Measurements from ENCODE around the gene CDH13.

CDH13 gene

GRCh38 chr16:82628088-82628423 is 1.3 kb downstream of the CDH13 start:
- DNase-seq (ENCODE audit: low read depth in 2 of 2): no peak

DNA sequence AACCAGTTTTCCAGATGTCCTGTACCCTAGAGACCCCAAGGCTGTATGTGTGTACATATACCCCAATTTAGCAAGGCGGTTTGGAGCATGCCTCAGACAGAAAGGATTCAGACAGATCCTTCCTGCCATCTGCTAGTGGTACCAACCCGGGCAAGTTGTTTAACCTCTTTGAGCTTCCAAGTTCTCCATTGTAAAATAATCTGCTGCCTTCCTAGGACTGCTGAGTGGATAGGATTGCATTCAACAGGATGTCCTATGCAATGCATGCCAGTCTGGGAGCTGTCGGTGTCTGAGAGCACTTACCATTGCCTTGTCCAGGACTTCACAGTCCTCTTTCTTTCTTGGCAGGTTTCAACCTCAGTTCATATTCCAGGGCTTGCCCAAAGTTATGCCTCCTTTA is 1.9 kb downstream of the CDH13 start:
- no peak for DNase-seq (ENCODE audit: low read depth in 2 of 2)

DNA sequence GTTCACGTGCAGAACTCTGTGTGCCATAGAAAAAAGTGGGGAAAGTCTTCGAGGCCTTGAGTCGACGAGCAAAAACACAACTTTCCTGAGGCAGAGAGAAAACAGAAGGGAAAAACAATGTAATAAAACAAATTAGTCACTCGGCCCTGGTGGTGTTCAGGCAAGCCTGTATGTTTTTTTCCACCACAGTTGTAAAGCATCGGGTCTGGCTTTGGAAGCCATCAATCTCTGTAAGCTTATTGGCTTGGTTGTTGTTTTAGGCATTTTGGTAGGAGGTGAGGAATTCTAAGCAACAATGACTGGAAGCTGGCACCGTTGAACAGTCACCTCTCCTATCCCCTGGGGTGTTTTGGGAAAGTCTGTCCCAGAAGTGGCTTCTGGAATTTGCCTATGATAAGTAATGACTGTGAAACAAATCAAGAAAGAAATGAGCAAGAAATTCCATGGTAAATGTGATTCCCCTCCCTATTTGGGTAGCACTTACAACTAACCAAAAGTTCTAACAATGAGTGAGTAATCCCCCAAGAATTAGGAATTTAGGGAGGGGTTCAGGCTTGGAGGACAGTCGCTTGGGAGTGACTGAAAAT is 2.8 kb downstream of the CDH13 start:
- DNase-seq (ENCODE audit: low read depth in 2 of 2): no peak

DNA sequence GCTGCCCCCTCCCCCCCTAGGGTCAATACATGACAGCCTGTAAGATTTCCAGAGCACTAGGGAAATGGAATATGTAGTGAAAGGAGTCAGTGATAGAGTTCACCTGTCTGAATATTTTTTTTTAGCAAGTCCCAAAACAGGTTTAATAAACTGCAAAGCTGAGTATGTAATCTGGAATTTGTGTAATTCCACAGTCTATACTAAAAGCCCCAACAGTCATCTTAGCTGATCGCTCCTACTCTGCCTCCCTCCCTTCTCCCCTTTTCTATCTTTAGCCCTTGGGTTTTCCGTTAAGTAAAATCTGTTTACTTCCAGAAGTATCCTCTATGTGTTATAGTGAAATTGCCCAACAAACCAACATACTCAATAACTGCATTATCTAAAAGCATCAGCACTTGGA is 3.5 kb downstream of the CDH13 start:
- no peak for DNase-seq (ENCODE audit: low read depth in 2 of 2)

DNA sequence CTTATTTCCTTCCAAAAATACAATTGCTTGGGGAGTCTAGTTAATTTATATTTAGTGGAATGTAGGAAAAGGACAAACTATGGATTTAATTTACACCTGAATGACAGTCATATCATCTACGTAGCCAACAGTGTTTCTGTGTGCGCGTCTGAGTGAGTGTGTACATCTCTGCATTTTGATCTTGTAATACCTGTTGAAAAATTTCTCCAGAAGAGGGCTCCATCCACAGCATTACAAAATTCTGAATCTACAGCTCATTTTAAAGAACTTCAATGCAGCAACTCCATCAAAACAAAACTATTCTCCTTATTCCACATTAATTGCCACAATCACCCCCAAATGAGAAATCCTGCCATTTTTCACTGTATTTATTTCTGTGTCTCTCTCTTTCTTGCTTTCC is 3.9 kb downstream of the CDH13 start:
- no peak for DNase-seq (ENCODE audit: low read depth in 2 of 2)

- no peak for DNase-seq (ENCODE audit: low read depth in 2 of 2)
Observed at GRCh38 chr16:82631701-82632685, 5.2 kb downstream of the CDH13 start.

DNA sequence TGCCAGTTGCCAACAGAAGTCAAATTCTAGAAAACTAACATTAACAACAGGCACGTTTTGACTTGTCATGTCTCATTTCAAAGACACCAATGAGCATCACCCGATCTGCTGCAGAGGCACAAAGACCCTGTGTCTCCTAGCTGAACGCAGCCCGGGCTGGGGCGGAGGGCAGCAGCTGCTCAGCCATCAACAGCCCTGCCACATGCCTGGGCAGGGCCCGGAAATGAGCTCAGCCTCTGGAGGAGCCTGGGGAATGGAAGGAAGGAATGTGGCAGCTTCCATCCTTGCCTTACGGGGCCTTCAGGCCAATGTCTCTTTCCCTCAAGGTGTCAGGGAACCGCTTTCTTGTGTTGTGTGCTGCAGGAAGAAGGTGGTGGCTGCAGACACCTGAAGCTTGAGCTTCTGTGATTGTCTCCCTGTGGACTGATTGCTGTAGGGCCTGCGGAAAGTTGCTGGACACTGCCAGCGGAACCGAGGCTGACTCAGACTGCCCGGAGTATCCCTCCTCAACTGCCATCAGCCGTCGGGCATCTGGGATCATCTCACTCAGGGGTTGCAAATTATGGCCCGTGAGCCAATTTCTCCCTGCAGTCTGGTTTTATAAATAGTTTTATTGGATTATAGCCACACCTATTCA is 7.3 kb downstream of the CDH13 start:
- DNase-seq (ENCODE audit: low read depth in 2 of 2): no peak

DNA sequence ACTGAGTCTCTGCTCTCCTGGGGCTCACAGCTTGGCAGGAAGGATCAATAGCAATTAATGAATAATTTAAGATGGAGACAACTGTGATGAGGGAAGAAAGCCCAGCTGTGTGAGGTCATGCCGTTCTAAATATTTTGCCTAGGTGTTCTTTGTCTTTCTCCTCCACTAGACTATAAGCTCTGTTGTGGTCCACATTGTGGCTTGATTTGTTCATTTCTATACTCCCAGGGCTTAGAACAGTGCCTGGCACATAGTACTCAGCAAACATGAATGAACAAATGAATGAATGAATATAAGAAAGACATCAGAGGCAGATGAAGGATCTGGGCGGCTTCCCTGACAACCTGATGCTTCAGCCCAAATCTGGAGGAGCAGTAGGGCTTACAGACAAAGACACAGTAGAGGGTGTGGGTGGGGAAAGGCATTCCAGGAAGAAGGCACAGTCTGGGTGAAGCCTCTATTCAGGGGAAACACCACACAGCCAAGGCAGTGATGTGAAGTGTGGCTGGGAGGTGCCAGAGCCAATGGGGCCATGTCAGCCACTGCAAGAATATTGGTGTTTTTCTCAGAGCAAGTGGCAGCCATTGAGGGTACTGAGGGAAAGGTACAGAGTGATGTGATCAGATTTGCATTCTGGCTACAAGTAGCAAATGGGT is 8.3 kb downstream of the CDH13 start:
- DNase-seq (ENCODE audit: low read depth in 2 of 2): no peak

DNA sequence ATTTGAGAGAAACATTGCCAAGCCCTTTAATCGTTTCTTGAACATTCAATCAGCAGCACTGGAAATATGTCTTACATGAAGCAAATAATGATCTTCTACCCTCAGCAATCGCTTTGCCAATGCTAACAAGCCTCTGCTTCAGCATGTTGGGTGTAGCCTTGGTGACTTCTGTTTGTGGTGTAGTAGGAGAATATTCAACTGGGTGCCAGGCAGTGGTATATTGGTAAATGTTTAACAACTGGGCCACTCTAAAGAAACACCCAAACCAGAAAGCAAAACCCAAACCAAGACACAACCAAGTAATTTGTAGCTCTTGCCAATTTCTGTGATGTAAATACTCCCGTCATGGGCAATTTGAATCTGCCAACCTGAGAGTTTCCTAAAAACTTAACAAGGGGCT is 9.7 kb downstream of the CDH13 start:
- DNase-seq (ENCODE audit: low read depth in 2 of 2): no peak

- no peak for DNase-seq (ENCODE audit: low read depth in 2 of 2)
Observed at GRCh38 chr16:82636958-82637357, 10.2 kb downstream of the CDH13 start.

- DNase-seq (ENCODE audit: low read depth in 2 of 2): no peak
Observed at GRCh38 chr16:82638095-82638798, 11.5 kb downstream of the CDH13 start.

- no peak for DNase-seq (ENCODE audit: low read depth in 2 of 2)
Observed at GRCh38 chr16:82639263-82639662, 12.5 kb downstream of the CDH13 start.

DNA sequence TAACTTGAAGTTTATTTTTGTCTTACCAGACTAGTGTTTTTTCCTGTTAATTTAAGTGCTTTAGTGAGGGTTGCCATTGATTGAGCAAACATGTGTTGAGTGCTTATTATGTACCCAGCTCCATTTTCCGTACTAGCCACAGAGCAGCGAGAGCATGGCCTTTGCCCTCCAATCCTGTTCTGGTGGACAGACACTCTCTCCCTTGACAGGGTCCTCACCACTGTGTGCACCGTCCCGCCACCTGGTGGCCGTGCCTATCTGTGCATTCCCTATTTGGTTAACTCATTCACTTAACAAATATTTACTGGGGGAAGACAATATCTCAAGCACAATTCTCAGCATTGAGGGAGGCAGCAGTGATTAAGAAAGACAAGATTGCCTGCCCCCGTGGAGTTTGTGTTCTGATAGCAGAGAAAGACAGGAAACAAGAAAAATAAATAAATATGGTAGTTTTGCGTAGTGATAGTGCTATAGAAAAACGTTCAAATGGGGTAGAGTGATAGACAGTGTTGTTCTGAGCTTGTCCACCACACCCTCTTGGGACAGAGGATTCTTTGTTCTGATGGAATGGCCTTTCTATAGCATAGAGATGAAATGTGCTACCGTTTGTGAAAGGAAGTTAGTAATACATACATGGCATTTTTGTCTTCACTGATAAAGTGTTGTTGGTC is 13.0 kb downstream of the CDH13 start:
- peak in 1 of 2 donors; percentile 35 for DNase-seq (ENCODE audit: low read depth in 2 of 2)

GRCh38 chr16:82641336-82641984 is 14.7 kb downstream of the CDH13 start:
- no peak for DNase-seq (ENCODE audit: low read depth in 2 of 2)

GRCh38 chr16:82643136-82643535 is 16.4 kb downstream of the CDH13 start:
- no peak for DNase-seq (ENCODE audit: low read depth in 2 of 2)

- DNase-seq (ENCODE audit: low read depth in 2 of 2): no peak
Observed at GRCh38 chr16:82643936-82644630, 17.3 kb downstream of the CDH13 start.

- no peak for DNase-seq (ENCODE audit: low read depth in 2 of 2)
Observed at GRCh38 chr16:82646504-82646903, 19.7 kb downstream of the CDH13 start.

DNA sequence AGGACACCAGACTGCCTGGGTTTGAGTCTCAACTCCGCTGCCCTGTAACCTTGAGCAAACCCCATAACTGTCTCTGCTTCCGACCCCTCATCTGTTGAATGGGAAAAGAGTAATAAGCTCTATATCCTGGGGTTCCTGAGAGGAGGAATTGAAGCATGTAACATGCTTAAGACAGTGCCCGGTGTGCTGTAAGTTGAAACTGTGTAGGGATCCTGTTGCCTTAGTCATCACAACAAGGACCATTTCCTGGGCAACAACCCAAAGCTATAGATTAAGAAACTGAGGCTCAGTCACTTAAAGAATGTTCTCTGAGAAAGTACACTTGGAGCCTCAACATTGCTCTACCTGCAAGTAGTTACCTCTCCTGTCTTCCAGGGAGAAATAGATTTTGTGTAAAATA is 23.0 kb downstream of the CDH13 start:
- DNase-seq (ENCODE audit: low read depth in 2 of 2): no peak

DNA sequence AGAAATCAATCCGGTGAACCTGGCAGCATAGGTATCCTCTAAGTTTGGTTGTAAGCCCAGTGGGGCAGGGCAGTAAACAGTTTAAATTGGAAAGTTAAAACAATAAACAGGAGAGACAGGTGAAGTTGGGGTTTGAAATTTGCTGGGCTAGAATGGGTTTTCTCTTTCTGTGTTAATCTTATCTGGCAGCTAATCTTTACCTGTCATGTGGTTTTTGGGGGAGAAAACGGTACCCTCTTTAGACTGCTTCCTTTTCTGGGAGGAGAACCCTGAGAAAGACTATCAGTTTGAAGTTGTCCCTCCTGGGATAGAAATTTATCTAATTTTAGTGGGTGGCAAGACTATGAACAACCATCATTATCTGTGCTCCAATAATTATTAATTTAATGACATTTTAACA is 24.0 kb downstream of the CDH13 start:
- no peak for DNase-seq (ENCODE audit: low read depth in 2 of 2)

Measured in stimulated activated CD4-positive, alpha-beta T cell treated with anti-CD3 and anti-CD28 coated beads, Interleukin-15, amount 100 ng/mL, for 48 hours (primary cell).